HG02884 (cell line): Measurements from ENCODE around the gene CMTM1.

Experiments
- ATAC-seq: cut with Tn5 transposase; IDR thresholded peaks from one replicate; pipeline ENCODE4 v1.9.1; 2021; ENCODE audit warnings: mild to moderate bottlenecking, moderate library complexity; ENCODE audit not compliant: unreplicated experiment

Gene CMTM1, protein sequence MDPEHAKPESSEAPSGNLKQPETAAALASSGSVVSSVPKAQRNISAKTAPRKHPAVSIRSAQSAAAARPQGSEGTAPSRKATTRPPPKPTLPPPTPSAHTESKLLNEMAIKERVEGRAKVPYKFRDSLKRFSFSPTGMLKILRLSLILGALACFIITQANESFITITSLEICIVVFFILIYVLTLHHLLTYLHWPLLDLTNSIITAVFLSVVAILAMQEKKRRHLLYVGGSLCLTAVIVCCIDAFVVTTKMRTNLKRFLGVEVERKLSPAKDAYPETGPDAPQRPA

DNA sequence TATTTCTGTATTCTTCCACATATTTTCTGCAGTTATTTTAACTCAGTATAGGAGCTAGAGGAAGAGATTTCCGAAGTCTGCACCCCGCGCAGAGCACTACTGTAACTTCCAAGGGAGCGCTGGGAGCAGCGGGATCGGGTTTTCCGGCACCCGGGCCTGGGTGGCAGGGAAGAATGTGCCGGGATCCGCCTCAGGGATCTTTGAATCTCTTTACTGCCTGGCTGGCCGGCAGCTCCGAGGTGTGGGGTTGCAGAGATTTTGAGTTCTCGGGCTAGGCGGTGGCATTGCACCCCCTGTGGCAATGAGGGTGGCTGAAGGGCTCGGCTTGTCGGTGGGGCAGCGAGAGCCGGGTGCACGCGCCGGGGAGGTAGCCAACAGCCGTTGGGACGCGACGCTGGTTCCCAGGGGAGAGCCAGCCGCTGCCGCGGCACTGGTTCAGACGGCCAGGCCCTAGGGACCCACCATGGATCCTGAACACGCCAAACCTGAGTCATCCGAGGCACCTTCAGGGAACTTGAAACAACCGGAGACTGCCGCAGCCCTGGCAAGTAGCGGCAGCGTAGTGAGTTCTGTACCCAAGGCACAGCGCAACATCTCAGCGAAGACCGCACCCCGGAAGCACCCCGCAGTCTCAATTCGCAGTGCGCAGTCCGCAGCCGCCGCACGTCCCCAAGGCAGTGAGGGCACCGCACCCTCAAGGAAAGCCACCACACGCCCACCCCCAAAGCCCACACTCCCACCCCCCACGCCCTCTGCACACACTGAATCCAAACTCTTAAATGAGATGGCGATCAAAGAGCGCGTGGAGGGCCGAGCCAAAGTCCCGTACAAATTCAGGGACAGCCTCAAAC, at the start of gene CMTM1:
Gene CMTM1 (plus strand): TSS at position 389 of the 851 bp plus-strand sequence. CDS start 75 bp downstream, at position 464.
- no peak for ATAC-seq

DNA sequence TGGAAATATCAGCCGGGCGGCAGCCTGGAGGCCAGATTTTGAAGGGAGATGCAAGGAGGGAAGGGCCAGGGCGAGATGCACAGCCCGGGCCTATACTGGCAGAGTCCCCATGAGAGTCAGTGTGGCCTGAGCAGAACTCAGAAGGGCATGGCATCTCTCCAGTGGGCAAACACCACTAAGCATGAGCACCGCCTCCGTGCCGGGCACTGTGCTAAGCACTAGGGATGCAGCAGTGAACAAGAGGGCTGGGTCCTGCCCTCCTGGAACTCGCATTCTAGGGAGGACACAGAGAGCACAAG, 49.8 kb upstream of the CMTM1 start:
- ATAC-seq: no peak

DNA sequence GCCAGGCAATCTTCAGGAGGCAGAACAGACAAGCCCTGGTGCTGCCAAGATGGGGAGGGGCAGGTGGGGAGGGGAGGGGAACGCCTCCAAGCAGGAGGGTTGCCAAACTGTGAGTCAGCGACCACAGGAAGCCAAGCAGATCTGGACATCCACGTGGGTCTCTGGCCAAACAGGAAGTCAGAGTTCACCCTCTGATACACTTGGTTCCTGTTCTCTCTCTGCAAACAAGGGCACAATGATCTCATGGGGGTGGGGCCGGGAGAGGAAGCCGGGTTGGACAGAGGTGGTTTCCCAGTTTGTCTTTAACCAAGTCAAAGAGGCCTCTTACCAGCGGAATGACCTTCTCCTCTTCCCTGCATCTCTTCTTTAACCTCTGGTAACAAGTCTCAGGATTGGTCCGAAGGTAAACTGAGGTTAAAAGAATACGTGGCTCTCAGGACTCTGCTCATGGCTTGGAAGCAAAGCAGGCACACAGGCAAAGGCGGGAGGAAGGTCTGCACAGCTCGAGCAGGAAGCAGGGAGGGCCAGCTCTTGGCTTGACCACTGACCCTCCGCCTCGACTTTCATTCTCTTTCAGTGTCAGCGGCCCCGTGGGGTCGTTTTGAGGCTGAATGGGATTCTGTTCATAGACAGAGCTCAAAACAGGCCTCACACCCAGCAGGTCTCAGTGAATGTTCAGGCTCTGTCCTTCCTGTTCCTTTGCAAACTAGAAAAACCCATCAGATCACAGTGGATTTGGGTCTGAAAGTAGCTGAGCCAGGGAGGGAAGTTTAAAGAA, 49.2 kb upstream of the CMTM1 start:
- ATAC-seq: peak; percentile 96

DNA sequence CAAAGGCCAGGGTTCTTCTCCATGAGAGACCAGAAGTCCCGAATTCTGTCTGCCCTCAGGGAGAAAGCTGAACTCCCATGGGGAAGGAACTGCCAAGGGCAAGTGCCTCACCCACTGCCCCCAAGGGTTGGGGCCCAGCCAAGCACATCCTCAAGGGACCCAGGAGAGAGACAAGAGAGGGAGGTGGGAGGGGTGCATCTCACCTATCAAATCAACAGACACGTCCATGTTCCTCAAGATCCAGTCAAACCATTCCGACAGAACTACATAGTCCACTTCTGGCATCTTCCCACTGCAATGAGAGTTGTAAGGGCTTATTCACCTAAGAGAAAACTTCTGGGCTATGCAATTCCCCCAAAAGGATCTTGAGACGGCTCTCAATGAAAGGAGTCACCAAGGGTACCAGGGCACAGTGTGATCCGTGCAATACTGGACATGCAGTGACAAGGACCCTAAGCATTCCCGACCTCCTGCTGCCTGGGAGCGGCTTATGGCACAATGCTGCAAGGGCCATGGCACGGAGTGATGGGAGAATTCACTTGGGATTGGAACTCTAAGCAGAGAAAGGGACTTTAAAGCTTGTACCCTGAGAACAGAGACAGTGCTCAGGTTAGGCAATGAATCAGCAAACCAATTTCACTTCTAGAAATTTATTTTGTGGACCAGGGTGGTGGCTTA, 48.5 kb upstream of the CMTM1 start:
- no peak for ATAC-seq

DNA sequence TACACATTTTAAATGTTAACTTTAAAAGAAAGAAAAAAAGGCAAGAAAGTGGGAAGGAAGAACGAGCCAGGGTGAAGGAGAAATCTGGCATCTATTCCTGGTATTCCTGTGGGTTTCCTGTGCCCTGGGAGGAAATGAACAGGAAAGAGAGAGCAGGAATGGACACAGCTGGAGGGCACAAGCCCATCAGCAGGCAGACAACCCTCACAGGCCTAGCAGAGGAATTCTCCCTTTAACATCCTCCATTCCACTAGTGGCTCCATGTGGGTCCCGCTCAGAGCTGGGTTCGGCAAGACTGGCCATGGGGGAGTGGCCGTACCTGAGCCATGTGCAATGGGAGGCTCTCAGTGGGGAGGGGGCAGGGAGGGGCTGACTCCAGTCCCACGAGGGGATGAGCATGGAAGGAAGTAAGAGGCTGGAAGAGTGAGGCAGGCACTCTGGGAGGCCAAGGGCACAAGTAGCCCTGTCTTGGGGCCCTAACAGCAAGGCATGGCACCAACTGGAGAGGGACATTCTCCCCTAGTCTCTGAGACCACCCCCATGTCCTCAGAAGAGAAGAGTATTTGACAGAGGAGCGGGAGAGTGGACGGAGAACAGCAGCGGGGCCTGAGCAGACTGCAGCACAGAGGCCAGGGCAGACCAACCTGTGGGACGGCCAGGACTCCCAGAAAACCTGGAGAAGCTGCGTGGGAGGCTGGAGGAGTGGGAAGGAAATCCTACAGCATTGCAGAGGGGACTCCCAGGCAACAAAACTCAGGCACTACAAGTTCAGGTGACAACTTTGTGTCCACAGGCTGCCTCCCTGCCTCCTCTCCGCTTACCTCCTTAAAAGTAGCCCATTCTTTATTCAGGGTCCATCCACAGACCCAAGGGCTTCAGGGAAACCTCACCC, 46.5 kb upstream of the CMTM1 start:
- ATAC-seq: no peak

DNA sequence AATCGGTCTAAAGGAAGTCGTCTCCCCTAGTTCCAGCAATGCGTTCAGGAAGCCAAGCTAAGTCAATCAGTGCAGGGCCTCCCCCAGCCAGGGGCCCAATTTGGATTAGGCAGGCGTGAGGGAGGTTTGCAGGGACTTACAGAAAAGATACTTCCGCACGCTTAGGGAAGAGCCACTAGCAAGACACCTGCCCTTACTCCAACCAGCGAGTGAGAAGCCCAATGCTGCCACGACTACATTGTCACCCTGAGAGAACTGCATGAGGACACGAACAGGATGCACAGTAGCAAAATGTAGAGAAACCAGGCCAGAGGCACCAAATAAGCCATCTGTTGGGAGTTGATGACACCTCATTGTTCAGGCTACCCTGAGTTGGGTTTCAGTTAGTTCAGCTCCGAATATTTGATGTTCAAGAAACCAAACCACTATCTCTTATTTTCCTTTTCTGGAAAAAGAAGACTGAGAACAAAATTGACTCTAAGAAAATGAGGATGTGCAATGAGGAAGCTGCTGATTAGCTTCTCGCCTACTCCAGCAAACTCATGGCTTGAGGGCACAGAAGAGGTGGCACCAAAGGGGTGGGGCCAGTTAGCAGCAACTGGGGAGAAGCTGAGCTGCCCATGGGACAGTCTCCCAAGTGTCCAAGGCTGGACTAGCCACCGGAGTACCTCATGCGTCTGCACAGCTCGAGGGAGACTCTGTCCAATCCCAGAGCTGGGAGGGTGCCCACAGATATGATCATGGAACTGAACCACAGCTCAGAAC, 45.7 kb upstream of the CMTM1 start:
- no peak for ATAC-seq

DNA sequence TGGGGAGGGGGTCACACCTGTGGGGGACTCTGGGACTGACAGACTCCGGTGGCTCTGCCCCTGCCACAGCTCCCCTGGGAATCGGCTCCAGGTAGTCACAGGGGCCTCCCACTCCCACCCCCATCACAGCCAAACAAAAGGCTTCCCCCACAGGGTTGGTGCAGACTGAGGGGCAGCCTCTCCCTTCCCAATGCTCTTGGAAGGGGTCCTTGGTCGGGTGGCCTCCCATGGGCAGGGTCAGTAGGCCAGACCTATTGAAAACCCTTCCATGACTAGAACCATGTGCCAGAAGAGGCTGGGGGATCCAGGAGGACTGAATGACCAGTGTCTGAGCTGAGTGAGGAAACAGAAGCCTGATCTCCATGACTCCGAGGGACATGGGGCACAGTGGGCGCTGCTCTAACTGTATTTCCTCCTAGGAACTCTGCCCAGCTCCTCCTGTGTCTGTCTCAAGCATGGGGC, 45.0 kb upstream of the CMTM1 start:
- no peak for ATAC-seq

DNA sequence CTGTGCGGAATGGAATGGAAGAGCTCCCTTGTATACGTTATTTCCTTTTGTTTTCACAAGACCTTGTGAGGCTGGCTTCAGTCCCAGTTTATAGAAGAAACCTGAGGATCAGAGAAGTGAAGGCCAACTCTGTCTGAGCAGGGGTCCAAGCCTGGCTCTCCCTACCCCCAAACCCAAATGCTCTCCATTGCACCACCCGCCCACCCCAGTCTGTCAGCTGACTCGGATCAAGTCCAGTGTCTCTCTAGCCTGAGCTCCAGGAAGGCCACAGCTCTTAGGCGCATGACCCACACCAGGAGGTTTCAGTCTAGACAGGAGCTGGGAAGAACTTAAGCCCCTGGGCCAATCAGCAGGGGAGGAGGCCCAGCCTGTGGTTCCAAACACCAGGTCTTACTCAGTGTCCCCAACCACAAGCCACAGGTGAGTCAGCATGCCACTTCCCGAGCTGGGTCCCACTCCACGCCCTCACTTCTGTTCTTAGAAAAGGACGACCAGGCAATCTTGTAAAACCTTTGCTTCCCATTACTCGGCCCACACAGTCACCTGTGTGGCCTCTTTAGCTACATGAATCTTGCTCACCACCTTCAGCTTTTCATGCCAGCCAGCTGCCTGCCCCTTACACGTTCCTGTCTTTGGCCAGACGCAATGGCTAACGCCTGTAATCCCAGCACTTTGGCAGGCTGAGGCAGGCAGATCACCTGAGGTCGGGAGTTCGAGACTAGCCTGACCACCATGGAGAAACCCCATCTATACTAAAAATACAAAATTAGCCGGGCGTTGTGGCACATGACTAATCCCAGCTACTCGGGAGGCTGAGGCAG, 44.1 kb upstream of the CMTM1 start:
- peak; percentile 55 for ATAC-seq

DNA sequence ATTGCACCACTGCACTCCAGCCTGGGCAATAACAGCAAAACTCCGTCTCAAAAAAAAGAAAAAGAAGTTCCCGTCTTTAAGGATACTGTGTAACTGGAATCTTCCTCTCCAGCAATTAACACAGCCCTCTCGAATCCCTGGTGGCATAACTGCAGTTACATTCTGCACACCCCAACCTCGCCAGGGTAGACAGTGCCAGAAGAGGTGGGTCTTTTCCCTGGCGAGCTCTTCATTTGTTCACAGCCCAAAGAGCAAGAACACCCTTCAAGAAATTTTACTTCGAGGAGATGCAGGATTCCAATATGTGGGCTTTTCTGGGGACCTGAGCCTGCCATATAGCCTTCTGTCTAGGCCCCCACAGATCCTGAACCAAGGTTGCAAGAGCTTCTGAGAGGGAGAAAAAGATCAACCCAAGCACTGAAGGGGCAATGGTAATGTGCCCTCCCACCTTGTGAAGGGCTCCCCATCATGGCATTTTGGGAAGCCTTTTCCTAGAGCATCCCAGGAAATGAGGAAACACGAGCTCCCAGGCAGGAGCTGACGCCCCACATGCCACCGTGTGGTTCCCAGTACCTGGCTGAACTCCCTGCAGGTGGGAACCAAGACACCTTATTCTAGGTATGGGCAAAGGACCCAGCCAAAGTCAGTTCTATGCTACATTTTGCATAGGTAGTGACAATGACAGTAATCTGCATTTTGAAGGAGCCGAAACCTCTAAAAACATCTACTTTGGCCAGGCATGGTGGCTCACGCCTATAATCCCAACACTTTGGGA, 43.2 kb upstream of the CMTM1 start:
- ATAC-seq: no peak

DNA sequence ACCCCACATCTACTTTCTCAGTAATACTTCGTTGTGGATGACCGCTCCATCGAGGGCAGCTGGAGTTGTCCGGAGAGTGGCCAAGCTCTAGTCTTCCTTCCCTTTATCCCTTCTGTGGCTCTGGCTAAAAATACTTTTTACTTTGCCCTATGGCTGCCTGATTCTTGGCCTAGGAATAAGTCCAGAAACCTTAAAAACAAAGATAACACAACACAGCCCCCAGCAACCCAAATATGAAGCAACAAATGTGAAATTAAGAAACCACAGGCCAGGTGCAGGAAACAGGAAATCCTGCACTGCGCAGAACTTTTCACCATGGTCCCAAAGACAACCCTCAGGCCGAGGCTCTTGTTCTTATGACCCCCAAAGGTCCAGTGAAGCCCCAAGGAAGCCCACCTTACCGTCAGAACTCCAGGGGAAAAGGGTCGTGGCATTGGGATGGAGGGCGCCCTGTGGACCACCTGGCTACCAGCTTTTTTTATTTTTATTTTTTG, 42.3 kb upstream of the CMTM1 start:
- no peak for ATAC-seq

DNA sequence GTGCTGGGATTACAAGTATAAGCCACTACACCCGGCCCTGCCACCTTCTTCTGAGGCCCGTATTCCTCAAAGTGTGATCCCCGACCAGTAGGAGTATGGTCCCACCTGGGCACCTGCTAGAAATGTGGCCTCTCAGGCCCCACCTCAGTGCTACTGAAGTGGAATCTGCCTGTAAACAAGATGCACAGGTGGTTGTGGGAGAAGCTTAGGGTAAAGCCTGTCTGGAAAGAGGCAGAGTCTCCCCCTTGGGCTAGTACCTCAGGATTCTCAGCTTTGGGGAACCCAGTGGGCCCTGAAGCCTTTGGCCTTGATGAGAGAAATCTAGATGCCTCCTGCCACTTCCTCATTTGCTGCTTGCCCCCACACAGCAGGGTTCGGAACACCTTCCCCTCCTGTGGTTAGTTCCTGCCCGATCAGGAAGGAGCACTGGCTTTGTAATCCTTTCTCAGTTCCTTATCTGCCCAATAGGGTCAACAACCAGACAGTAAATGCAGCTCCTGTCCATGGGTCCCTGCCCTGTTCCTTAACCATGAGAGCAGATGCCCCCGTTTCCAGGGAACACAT, 41.6 kb upstream of the CMTM1 start:
- ATAC-seq: peak; percentile 66

DNA sequence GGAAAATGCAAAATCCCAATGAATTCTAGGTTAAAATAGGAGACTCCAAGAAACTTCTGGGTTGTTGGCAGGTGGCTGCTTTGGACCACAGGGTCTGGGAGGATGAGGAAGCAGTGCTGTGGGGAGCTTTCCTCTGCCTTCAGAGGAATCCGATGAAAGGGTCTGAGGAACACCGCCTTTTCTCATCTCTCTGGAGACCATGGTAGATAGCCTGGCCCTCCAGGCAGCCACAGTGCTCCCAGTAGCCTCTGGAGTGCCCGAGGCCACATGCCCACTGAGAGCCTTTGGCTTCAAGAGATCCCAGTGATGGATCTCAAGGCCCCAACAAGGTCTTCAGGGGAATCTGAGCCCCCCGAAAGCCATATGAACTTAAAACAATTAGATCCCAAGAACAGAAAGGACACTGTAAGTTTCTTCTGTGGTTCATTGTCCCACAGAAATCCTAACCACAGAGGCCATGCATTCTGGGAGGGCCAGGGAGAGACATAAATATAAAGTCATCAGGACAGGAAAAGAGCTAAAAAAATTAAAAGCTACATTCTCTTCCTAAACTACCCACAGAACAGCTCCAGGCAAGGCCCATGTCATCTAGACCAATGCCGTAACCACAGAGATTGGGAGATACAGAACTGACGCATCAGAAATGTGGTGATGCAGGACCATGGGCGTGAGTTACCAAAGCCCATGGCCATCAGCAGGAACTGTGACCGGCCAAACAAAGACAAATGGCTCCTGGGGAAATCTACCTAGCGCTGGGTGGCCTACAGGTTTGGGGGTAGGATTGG, 40.7 kb upstream of the CMTM1 start:
- no peak for ATAC-seq

DNA sequence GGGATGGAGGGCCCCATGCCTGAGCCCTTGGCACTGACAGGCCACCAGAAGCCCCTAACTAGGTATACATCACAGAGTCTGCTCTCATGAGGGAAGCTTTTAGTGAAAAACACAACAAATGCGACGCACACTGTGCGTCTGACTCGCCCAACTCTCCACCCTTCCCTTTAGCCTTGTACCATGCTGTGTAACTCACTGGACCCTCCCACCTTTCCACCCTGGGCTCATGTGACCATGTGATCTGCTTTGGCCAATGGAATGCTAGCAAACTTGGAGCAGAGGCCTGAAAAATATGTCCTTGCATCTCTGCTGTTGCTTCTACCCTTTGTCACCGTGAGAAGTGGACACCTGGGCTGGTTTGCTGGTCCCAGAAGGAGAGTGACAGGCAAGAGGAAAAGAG, 37.9 kb upstream of the CMTM1 start:
- no peak for ATAC-seq

DNA sequence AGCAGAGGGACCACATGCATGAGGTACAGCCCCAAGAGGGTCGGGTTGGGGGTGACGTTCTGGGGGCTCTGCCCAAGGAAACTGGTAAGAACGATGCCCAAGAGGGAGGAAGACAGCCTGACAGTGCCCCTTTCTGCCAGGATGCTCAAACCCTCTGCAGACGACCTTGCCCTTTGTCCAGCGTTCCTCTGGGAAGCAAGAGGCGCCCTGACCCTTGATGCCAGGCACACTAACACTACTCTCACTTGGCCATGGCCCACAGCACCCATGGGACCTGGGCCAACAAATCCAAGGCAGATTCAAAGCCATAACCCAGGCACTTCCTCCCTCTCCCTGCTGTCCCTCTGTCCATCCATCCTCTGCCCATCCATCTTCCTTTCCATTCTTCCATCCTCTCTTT, 36.8 kb upstream of the CMTM1 start:
- no peak for ATAC-seq

DNA sequence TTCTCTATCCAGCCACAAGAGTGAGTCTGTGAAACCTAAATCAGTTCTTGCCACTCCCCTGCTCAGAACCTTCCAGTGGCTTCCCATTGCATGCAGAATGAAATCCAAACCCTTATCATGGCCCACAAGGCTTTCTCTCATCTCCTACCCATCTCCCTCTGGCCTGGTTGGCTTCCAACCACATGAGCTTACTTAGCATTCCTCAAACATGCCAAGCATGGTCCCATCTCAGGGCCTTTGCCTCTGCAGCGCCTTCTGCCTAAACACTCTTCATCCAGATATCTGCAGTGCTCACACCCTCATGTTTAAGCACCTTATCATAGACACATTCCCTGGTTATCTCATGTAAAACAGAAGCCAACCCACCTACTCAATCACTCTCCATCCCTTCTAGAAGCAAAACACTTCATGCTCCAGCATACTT, 31.9 kb upstream of the CMTM1 start:
- ATAC-seq: no peak

DNA sequence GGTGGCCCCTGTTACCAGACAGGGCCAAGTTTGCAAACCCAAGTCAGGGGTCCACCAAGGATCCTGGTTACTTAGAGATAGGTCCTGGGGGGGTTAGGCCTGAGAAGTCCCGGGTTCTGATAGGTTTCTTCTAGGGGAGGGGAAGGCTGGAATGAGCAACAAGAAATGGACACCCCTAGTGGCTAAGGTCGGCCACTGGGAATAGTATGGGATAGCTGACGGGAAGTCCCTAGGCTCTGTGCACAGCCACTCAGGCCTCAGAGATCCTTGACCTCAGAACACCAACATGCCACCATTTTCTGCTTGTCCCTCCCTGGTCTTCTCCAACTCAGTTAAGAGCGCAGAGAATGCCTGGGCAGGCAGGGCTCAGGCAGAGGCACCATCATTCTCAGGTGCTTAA, 29.7 kb upstream of the CMTM1 start:
- ATAC-seq: no peak
